SIG-M5 treated with dmso at 0.1 percent for 504 hours (cell line): Measurements from ENCODE around the gene MUC20.
A peak's percentile ranks its signal among the peaks of the same experiment; 100 is the strongest.
"Not testable (repeated sequence)": the region's sequence is repeated elsewhere in the genome, so short reads cannot be mapped to it uniquely, and the experiment has no call there.

Source experiments
- DNase-seq: peaks from one replicate; lab custom pipeline; 2025; ENCODE audit not compliant: unreplicated experiment; lab: John Stamatoyannopoulos, UW

MUC20 gene

DNA sequence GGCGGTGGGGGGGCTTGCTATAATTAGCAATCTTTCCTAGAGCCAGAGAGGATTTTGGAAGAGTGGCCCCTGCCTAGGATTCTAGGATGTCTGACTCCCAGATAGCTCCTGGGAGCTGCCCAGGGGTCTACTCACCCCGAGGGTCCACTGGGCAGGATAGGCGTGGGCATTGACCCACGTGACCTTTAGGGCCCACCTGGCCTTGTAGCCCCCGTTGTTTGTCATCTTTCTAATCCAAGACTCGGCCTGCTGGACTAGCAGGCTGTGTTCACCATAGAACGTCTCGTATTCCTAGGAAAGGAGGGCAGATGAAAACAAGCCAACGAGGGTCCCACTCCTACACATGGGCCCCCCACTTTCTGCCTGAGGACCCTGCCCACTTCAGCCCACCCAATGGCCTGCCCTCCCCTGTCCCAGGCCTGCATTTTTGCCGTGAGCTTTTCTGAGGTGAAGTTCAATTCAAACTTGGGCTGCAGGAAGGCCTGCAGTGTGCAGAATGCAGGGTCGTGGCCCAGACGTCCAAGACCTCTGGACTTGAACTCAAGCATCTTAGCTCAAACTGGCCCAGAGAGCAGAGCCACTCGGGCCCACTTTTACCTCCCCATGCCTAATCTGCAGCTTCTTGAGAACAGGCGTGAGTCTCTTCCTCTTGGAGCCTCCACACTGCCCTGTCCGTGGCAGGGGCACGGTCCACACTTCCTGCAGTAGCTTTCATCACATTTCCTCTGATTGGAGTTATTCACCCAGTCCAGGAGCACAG lies 49.5 kb downstream of the MUC20 start:
- peak; percentile 13 for DNase-seq

DNA sequence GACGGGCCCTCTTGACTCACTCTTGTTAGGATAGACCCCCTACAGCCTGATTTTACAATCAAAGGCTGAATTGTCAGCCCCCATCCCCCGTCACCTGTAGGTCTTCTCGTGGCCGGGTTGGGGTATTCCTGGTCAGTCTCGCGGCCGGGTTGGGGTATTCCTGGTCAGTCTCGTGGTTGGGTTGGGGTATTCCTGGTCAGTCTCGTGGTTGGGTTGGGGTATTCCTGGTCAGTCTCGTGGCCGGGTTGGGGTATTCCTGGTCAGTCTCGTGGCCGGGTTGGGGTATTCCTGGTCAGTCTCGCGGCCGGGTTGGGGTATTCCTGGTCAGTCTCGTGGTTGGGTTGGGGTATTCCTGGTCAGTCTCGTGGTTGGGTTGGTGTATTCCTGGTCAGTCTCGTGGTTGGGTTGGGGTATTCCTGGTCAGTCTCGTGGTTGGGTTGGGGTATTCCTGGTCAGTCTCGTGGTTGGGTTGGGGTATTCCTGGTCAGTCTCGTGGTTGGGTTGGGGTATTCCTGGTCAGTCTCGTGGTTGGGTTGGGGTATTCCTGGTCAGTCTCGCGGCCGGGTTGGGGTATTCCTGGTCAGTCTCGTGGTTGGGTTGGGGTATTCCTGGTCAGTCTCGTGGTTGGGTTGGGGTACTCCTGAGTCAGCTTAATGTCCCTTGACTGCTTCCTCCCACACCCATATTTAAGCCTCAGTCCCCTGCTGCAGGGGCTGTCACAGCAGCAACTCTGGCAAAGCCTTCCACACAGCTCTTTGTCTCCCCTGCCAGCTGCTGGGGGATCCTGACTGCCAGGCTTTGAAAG lies 50.3 kb downstream of the MUC20 start:
- peak; percentile 23 for DNase-seq

DNA sequence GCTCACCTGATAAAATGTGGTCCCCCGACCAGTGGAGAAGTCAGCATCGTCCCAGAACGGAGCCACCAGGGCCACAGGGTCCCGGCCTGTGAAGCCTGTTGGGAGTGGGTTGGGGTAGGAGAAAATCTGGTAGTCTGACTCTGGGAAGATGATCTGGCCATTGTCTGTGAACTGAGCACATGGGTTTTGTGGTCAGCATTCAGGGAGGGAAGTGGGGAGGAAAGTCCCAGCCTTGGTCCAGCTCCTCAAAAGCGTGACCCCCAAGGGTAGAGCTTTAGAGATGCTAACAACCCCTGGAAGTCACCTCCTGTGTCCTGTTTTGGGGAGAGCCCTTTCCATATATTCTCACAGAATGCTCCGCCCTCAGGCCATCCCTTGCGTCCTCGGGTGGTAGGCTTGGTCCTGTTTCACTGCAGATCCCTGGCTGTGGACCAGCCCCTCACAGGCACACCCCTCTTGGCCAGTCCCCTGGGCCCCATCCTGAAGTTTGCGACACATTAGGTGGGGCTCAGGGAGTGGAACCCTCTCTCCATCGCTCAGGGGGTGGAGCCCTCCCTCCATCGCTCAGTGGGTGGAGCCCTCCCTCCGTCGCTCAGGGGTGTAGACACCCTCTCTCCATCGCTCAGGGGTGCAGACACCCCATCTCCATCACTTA lies 51.0 kb downstream of the MUC20 start:
- no peak for DNase-seq

DNA sequence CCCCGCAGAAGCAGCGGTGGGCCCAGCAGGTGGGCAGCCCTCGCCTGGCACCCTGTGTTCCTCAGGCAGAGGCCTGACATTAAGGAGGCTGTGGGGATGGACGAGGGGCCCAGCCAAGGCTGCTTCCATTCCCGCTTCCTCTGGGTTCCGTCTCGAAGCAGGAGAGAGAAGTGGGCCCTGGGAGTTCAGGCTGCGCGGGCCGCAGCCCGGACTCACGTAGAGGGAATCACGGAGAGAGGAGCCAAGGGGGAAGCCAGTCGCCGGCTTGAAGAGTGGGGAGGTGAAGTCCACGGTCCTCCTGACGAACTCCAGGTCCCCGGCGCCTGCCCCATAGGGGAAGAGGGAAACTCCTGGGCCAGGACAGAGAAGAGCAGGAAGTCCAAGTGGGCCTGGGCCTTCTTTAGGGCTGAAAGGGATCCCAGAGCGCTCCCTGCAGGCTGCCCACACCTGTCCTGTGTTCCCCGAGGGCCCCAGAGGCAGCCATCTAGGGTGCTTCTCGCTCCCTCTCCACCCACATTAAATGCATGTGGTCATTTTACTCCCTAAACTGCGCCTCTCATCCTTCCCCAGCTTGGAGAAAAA lies 53.3 kb downstream of the MUC20 start:
- no peak for DNase-seq

DNA sequence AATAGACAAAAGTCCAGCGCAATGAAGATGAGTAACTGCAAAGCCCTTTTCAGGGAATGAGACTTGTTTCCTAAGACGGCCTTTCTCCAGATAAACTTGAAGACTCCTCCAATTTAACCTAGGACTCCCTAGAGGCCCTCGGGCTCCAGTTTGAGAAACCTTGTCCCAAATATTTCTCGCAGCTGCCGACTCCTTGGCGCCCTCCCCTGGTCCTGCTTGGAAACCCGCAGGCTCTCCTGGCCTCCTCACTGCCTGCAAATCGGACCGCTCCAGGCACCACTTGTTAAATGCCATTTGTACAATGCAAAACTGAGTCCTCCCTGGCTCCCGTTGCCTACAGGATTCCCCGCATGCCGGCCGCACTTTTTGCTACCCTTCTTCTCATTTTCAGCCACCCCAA lies 54.1 kb downstream of the MUC20 start:
- peak; percentile 51 for DNase-seq

DNA sequence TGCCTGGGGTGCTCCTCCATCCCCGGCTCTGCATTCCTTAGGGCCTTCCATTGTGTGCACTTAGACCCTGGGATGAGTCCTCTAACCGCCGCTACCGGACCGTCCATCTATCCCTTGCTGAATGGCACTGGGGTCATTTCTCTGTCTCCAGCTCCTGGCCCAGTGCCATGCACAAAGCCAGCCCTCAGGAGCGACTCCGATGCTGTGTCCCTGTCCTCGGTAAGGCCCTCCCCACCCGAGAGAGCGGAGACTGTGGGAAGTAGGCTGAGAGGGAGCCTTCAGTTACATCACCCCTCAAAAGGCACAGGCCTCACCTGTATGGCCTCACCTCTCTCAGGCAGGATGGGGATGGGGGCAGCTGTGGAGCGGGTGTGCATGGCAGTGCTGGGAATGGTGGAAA lies 57.2 kb downstream of the MUC20 start:
- no peak for DNase-seq

DNA sequence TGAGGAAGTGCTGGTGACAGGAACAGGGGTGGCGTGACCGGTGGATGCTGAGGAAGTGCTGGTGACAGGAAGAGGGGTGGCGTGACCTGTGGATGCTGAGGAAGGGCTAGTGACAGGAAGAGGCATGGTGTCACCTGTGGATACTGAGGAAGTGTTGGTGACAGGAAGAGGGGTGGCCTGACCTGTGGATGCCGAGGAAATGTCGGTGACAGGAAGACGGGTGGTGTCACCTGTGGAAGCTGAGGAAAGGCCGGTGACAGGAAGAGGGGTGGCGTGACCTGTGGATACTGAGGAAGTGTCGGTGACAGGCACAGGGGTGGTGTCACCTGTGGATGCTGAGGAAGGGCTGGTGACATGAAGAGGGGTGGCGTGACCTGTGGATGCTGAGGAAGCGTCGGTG lies 60.5 kb downstream of the MUC20 start:
- DNase-seq, result not testable (repeated sequence)
